GM19468 (cell line): ENCODE data around the gene HNRNPH2.

ENCODE experiments used
- ATAC-seq: cut with Tn5 transposase; IDR thresholded peaks from one replicate; pipeline ENCODE4 v1.9.1; 2021; ENCODE audit warnings: mild to moderate bottlenecking, moderate library complexity, moderate number of reproducible peaks; ENCODE audit not compliant: unreplicated experiment; ENCODE audit errors: extremely low read depth

Gene HNRNPH2

DNA sequence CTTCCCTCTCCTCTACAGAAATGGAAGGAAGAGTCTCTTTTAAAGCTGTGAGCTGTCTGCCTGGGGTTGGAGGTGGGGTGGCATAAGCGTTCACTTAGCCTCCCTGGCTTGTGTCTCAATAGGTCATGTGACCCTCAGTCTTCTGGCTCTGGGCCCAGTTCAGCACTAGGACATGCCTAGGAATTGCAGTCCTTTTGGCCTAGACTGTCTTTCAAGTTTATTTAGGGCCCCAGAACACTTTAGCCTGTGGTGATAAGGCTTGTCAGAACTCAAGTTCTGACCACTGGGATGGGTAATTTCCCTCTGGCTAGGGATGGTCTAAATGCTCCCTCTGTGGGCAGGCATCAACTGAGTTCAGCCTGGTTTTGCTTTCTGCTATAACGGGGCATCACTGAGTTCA lies 42.9 kb downstream of the HNRNPH2 start:
- no peak for ATAC-seq

DNA sequence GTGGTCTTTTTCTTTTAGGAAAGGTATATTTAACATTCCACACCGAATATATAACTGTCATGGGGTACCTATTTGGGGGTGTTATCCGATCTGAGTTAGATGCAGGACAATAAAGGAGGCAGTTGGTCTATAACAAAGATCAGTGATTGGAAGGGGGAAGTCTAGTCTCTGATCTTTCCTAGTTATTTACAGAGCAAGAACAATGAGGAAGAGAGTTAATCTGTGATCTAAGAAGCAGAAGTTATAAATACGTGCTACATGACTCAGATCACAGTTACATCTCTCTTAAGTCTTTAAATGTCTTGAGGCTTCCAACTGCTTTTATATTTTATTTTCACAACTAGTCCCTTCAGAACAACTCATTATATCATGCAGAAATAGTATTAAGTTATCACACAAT lies 44.0 kb downstream of the HNRNPH2 start:
- ATAC-seq = no peak

DNA sequence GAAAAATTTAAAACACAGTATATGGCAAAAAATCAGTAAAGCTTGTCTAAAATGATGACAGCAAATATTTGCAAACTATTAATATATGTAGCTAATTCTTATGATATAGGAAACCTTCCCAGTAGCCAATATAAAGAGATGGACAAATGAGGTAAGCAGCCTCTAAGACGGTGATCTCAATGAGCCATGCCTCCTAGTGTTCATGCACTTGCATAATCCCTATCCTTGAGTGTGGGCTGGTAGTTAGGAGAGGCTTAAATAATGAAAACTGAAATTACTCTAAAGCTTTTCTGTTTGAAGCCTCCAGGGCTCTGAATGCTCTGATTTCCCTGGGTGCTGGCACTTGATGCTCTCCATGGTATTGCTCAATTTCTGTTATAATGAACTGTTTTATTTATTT lies 52.6 kb downstream of the HNRNPH2 start:
- ATAC-seq = no peak

DNA sequence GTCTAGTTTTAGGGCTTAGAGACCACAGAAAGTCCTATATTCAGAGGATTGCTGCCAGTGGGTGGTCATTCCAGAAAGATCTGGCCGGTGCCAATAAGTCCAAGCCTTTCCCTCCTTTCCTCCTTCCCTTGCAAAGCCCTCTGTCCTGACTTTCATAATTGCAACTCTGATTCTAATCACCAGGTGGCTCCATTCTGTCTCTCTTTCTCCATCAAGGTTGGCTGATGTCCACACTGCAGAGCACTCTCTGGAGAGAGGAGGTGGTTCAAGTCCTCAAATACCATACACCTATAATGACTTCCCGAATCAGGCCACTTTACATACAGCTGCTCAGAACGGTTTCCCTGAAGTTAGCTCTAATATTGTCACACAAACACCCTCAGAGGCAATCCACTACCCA lies 54.9 kb downstream of the HNRNPH2 start:
- ATAC-seq = no peak
